CD4-positive, alpha-beta T cell treated with Interleukin-4 for 4 hours (primary cell): Measurements from ENCODE around the gene MTR.
A peak's percentile ranks its signal among the peaks of the same experiment; 100 is the strongest.
"Not testable (repeated sequence)": the region's sequence is repeated elsewhere in the genome, so short reads cannot be mapped to it uniquely, and the experiment has no call there.

Source experiments
- DNase-seq: peaks from one replicate; pipeline ENCODE4 v3.0.0-alpha.2; 2020

Gene MTR

GRCh38 chr1:236835491-236835890 lies 40.4 kb downstream of the MTR start:
- DNase-seq = no peak

GRCh38 chr1:236836157-236836556 lies 41.1 kb downstream of the MTR start:
- DNase-seq = no peak

GRCh38 chr1:236837115-236837514 lies 42.0 kb downstream of the MTR start:
- no peak for DNase-seq

GRCh38 chr1:236837897-236838296 lies 42.8 kb downstream of the MTR start:
- no peak for DNase-seq

GRCh38 chr1:236841341-236841740 lies 46.2 kb downstream of the MTR start:
- DNase-seq = no peak

GRCh38 chr1:236844499-236845271 lies 49.6 kb downstream of the MTR start:
- no peak for DNase-seq

GRCh38 chr1:236845830-236846229 lies 50.7 kb downstream of the MTR start:
- DNase-seq = no peak

- no peak for DNase-seq
These were observed 53.3 kb downstream of the MTR start for GRCh38 chr1:236848274-236848923.

GRCh38 chr1:236850077-236850979 lies 55.2 kb downstream of the MTR start:
- no peak for DNase-seq

GRCh38 chr1:236851871-236852270 lies 56.8 kb downstream of the MTR start:
- no peak for DNase-seq

- no peak for DNase-seq
These were observed 59.0 kb downstream of the MTR start for GRCh38 chr1:236853921-236854604.

GRCh38 chr1:236854605-236854983 lies 59.5 kb downstream of the MTR start:
- no peak for DNase-seq

- DNase-seq = not testable (repeated sequence)
These were observed 61.6 kb downstream of the MTR start for GRCh38 chr1:236856649-236857048.

- no peak for DNase-seq
These were observed 63.1 kb downstream of the MTR start for GRCh38 chr1:236858165-236858564.

GRCh38 chr1:236860101-236860500 lies 65.0 kb downstream of the MTR start:
- no peak for DNase-seq

- DNase-seq = no peak
These were observed 65.6 kb downstream of the MTR start for GRCh38 chr1:236860674-236861073.

- DNase-seq = peak; percentile 3
These were observed 66.6 kb downstream of the MTR start for GRCh38 chr1:236861560-236862218.

- DNase-seq = no peak
These were observed 67.1 kb downstream of the MTR start for GRCh38 chr1:236862219-236862591.

- DNase-seq = no peak
These were observed 67.6 kb downstream of the MTR start for GRCh38 chr1:236862615-236863211.

GRCh38 chr1:236864211-236864610 lies 69.1 kb downstream of the MTR start:
- DNase-seq = no peak

- DNase-seq = no peak
These were observed 70.1 kb downstream of the MTR start for GRCh38 chr1:236864996-236865817.
